Measurements from ENCODE around the gene CFD. TPM values are rescaled to one million over a fixed set of nuclear protein-coding genes. Genes with fewer than 3 reads are reported as not detected.

The CFD gene
- total and polyA plus RNA-seq, 10 of the 15 experiments (the other 5 are each of a cell fraction or from before 2014, with no cell fraction given), result 0.05 to 1.1 (median 0.38) TPM; not detected in 4

DNA sequence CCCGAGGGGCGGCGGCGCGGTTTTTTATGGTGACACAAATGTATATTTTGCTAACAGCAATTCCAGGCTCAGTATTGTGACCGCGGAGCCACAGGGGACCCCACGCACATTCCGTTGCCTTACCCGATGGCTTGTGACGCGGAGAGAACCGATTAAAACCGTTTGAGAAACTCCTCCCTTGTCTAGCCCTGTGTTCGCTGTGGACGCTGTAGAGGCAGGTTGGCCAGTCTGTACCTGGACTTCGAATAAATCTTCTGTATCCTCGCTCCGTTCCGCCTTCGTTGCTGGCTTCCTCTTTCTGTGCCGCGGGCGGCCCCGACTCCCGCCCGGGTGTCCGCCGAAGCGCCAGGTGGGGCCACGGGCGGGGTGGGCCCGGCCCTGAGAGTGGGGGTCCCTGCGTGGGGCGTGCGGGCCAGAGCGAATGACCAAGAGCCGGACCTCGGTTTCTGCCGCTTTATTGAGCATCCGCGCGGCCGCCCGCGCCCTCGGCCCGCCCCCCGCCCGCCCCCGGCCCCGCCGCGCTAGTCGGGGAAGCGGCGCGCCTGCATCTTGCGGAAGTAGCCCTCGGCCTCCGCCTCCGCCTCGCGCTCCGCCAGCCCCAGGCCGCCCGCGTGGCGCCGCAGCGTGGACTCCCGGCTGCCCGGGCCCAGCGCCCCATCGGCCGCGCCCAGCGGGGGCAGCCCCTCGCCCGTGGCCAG, 47.3 kb upstream of the CFD start:
- ChIA-PET CTCF (no interaction called here), RAD21 (ENCODE audit: unreplicated experiment) (no interaction called here), SMC1A (ENCODE audit: uncharacterized antibody, unreplicated experiment) (no interaction called here), POLR2A (no interaction called here)
- no TSS peak for BruUV-seq (replicated peaks)
- ATAC-seq (no peak), FAIRE-seq (no peak), DNase-seq (ENCODE audit: low read depth, low spot score) (no peak)
- TF ChIP-seq POU2F2 (IDR thresholded peaks at IDR 0.05; ENCODE audit: borderline replicate concordance, low read depth, low read length), result peak; percentile 41; the same call in 1 of the 3 replicates
- peak; percentile 13; the same call in 1 of the 2 replicates for TF ChIP-seq POLR2A (IDR thresholded peaks at IDR 0.05; ENCODE audit: low read depth, low read length)
- TF ChIP-seq POLR2AphosphoS5 (IDR thresholded peaks at IDR 0.05; ENCODE audit: low read length), result peak; percentile 84; the same call in 1 of the 2 replicates
- TF ChIP-seq MTA3 (IDR thresholded peaks at IDR 0.05; ENCODE audit: borderline replicate concordance, low read length), result no peak
- TF ChIP-seq, protein P1, sequence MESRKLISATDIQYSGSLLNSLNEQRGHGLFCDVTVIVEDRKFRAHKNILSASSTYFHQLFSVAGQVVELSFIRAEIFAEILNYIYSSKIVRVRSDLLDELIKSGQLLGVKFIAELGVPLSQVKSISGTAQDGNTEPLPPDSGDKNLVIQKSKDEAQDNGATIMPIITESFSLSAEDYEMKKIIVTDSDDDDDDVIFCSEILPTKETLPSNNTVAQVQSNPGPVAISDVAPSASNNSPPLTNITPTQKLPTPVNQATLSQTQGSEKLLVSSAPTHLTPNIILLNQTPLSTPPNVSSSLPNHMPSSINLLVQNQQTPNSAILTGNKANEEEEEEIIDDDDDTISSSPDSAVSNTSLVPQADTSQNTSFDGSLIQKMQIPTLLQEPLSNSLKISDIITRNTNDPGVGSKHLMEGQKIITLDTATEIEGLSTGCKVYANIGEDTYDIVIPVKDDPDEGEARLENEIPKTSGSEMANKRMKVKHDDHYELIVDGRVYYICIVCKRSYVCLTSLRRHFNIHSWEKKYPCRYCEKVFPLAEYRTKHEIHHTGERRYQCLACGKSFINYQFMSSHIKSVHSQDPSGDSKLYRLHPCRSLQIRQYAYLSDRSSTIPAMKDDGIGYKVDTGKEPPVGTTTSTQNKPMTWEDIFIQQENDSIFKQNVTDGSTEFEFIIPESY (IDR thresholded peaks at IDR 0.05), result 0 out of 2 replicates have a peak, but pooled peaks have one; percentile 55
- TF ChIP-seq NBN (IDR thresholded peaks at IDR 0.05), result no peak
- H3K9ac ChIP-seq (ENCODE audit: control insufficient read depth, insufficient read depth, low read length), result no peak overlapping the region
- H3K9me3 ChIP-seq (replicated peaks; ENCODE audit: control insufficient read depth, insufficient read depth, low read length), result no peaks in the 10 kb centered on the region; the same call in 2 of the 3 replicates
- intact Hi-C loops (cut with micrococcal nuclease; ENCODE audit: unreplicated experiment) (no loop called here), in situ Hi-C loops (cut with MboI) (no loop called here)
- H3K27ac ChIP-seq (ENCODE audit: control insufficient read depth, insufficient read depth), result no peak overlapping the region
- H3K36me3 ChIP-seq (ENCODE audit: control insufficient read depth in 2 of 2, insufficient read depth in 2 of 2, low read length in 1 of 2), result peaks cover 25 to 30% of the 10 kb centered on the region in 2 experiments; a peak in 3 of 4 replicates
- H3K4me3 ChIP-seq, result no peak overlapping the region
- H3K79me2 ChIP-seq (ENCODE audit: control insufficient read depth, insufficient read depth, low read length), result no peaks in the 10 kb centered on the region; the same call in 1 of the 2 replicates
- no peaks in the 10 kb centered on the region; the same call in 1 of the 2 replicates for H4K20me1 ChIP-seq (ENCODE audit: control insufficient read depth, insufficient read depth)
- WGBS (ENCODE audit: insufficient coverage, insufficient replicate concordance, low lambda C conversion rate, missing lambda C conversion rate), result 99% methylated on average over 46 of the region's 80 CpGs
- no peak overlapping the region for H3K4me2 ChIP-seq (ENCODE audit: control insufficient read depth, insufficient read depth)
- H3K27me3 ChIP-seq (replicated peaks in 1 of 2; ENCODE audit: control insufficient read depth in 2 of 2, insufficient read depth in 2 of 2, low read length in 1 of 2), result no peaks in the 10 kb centered on the region
- H2AFZ ChIP-seq (ENCODE audit: control insufficient read depth, low read depth, low read length), result no peak overlapping the region
- H3K4me1 ChIP-seq (ENCODE audit: control insufficient read depth, insufficient read depth, low read length), result no peaks in the 10 kb centered on the region
